HG02642 (cell line): ENCODE data around the gene TMC6.
A peak's percentile ranks its signal among the peaks of the same experiment; 100 is the strongest.
"Not testable (repeated sequence)": the region's sequence is repeated elsewhere in the genome, so short reads cannot be mapped to it uniquely, and the experiment has no call there.

Experiments used
- ATAC-seq: cut with Tn5 transposase; IDR thresholded peaks from one replicate; pipeline ENCODE4 v1.9.1; 2021; ENCODE audit warnings: mild to moderate bottlenecking; ENCODE audit not compliant: unreplicated experiment, poor library complexity

TMC6 gene

GRCh38 chr17:78163881-78164747, 35.6 kb upstream of the TMC6 start:
- no peak for ATAC-seq

DNA sequence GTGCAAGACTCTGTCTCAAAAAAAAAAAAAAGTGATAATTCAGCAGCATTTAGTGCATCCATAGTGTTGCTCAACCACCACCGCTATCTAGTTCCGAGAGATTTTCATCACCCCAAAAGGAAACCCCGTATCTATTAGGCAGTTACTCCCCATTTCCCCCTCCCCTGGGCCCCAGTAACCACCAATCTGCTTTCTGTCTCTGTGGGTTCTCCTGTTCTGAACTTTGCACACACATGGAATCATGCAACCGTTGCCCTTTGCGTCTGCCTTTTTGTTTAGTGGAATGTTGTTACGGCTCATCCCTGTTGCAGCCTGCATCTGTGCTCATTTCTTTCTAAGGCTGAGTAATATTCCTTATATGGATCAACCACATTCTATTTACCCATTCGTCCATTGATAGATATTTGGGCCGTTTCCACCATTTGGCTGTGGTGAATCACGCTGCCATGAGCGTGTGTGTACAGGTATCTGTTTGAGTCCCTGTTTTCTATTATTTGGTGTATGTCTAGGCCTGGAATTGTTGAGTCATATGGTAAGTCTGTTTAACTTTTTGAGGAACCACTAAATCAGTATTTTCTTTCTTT, 31.1 kb upstream of the TMC6 start:
- peak; percentile 38 for ATAC-seq

- peak; percentile 51 for ATAC-seq
Observed at GRCh38 chr17:78154903-78155811, 26.6 kb upstream of the TMC6 start.

DNA sequence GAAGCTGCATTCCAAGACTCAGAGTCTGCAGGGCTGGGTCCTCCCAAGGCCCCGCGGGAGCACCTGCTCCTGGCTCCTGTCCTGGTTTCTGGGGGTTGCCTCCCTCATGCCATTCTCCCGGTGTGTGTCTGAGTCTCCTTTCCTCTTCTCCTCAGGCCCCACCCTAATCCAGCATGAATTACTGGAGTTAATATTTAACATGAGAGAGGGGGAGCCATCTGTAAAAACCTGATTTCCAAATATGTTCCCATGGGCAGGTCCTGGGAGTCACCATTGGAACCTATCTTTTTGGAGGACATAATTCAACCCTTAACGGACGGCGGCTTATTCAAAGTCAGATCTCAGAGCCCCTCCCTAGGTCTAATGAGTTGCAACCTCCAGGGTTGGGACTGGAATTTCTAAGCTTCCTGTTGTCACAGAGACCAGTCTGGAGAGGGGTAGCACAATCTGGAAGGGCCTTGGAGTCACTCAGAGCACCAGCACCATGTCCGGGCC, 23.0 kb upstream of the TMC6 start:
- no peak for ATAC-seq

- ATAC-seq = no peak
Observed at GRCh38 chr17:78148286-78149016, 19.9 kb upstream of the TMC6 start.

DNA sequence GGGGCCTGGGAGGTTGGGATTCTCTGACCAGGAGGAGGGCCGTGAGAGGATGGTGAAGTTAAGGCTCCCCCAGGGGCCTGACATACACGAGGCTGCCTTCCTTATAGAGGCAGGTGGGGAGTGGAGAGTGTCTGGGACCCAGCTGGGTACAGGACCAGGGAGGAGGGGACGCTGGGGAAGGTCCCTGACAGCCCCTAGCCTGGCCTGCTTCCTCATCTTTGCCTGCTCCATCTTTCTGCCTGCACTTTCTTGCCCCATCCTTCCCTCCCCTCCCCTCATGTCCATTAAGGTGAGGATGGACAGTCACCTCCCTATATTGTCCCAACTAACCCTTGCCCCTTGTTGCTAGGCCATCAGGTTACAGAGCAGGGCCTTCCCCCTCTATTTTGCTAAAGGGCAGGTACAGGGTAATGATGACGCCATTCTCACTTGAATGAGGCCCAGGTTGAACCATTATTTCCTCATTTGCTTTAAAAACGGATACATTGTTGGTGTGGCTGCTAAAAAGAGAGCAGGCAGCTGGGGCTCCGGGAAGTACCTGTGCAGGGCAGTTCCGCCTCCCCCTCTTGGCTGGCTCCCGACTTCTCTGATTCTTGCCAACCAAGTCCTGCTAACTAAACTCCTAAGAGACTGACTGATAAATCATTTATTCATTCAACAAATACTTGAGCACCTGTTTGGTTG, 18.9 kb upstream of the TMC6 start:
- no peak for ATAC-seq

- ATAC-seq = no peak
Observed at GRCh38 chr17:78146881-78147280, 18.3 kb upstream of the TMC6 start.

DNA sequence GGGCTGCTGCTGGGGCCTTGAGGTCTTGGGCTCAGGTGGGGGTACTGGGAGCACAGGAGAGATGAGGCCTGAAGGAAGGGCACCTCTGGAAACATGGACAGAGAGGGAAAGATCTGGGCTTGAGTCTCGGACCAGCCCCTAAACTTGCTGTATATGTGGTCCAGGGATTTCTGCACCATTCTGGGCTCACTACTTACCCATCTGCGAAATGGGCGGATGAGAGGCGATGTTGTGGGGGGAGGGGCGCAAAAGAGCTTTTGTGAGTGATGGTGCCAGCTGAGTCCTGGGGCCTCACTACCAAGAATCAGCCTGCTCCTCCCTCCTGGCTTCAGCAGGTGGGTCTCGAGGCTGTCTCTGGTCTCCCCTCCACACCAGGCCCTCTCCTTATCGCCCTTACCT, 17.9 kb upstream of the TMC6 start:
- no peak for ATAC-seq

GRCh38 chr17:78144736-78145641, 16.4 kb upstream of the TMC6 start:
- no peak for ATAC-seq

- no peak for ATAC-seq
Observed at GRCh38 chr17:78144147-78144719, 15.7 kb upstream of the TMC6 start.

- ATAC-seq = no peak
Observed at GRCh38 chr17:78143214-78144146, 14.9 kb upstream of the TMC6 start.

DNA sequence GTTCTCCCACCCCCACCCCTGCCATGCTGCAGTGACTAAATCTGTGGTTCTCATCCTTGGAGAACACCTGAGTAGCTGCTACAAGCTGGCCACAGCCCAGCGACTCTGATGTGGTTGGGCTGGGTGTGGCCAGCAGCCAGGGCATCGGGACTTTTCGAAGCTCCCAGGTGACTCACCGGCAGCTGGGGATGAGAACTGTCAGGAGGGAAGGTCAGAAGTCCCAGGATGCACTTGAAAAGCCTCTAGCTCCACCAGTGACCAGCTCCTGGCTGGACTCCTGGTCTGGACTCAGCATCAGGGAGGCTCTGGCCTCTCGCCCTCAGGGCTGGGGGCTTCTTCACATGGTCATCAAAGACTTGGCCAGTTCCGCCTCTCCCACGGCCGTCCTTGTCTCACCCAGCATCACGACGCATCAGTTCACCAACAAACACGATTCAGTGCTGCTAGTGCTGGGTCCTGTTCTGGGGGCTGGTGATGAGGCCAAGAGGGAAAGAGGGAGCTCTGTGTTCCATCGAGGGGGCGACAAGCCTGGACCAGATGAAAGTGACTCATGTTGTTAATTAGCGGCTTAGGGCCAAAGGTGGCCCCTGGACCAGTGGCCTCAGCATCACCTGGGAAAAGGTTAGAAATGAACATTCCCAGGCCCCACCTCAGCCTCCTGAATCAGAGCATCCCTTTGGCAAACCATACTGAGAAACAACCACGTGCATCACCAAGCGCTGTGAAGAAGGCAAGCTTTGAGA, 13.7 kb upstream of the TMC6 start:
- ATAC-seq = no peak

GRCh38 chr17:78141437-78142118, 13.0 kb upstream of the TMC6 start:
- ATAC-seq = no peak

- peak; percentile 77 for ATAC-seq
Observed at GRCh38 chr17:78140169-78141051, 11.9 kb upstream of the TMC6 start.

DNA sequence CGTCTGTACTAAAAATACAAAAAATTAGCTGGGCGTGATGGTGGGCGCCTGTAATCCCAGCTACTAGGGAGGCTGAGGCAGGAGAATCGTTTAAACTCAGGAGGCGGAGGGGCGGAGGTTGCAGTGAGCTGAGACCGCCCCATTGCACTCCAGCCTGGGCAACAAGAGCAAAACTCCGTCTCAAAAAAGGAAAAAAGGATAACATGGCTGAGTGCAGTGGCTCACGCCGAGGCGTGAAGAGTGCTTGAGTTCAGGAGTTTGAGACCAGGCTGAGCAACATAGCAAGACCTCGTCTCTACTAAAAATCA, 11.3 kb upstream of the TMC6 start:
- not testable (repeated sequence) for ATAC-seq
